WTC11 (cell line): Measurements from ENCODE around the gene FGD2. TPM values are rescaled to one million over a fixed set of nuclear protein-coding genes. Genes with fewer than 3 reads are reported as not detected.

ENCODE experiments used
- ATAC-seq: fragments of 200-7000 bp; cut with Tn5 transposase; 2 replicates; pipeline ENCODE4 v1.10.0; 2021; ENCODE audit warnings: mild to moderate bottlenecking, moderate library complexity
- CTCF ChIA-PET: fragments of 300-600 bp; sonication (Branson Sonifier 250); formaldehyde crosslinking; loops from one replicate; lab custom pipeline; 2021; ENCODE audit warnings: antibody characterized with exemption; lab: Charles Lee
- POLR2A ChIA-PET: fragments of 350-600 bp; sonication (Branson Sonifier 250); formaldehyde crosslinking; loops from one replicate; lab custom pipeline; 2021; ENCODE audit warnings: antibody characterized with exemption; lab: Charles Lee
- DNase-seq: peaks from one replicate; pipeline ENCODE4 v3.0.0; 2021; ENCODE audit warnings: low spot score
- H3K27ac Mint-ChIP-seq: 2 replicates; pipeline ENCODE4 v1.8.0; 2021; ENCODE audit warnings: mixed read lengths
- H3K27me3 Mint-ChIP-seq: 2 replicates; pipeline ENCODE4 v1.8.0; 2021; ENCODE audit warnings: low read depth, mild to moderate bottlenecking, moderate library complexity, mixed read lengths
- H3K36me3 Mint-ChIP-seq: 2 replicates; pipeline ENCODE4 v1.8.0; 2021; ENCODE audit warnings: mixed read lengths
- H3K4me1 Mint-ChIP-seq: 2 replicates; pipeline ENCODE4 v1.8.0; 2022; ENCODE audit warnings: mixed read lengths
- H3K4me3 Mint-ChIP-seq: 2 replicates; pipeline ENCODE4 v1.8.0; 2021; ENCODE audit warnings: mild to moderate bottlenecking, moderate library complexity, mixed read lengths
- H3K9me3 Mint-ChIP-seq: 2 replicates; pipeline ENCODE4 v1.8.0; 2021; ENCODE audit warnings: mixed read lengths
- EMX1 ChIP-seq: fragments of 250-450 bp; sonication (Bioruptor Pico); IDR thresholded peaks from 2 replicates; pipeline ENCODE4 v1.8.0; 2021; ENCODE audit warnings: mild to moderate bottlenecking
- FOXK1 ChIP-seq: sonication (generic); formaldehyde crosslinking; IDR thresholded peaks from 2 replicates; pipeline ENCODE4 v1.8.0; 2022; ENCODE audit warnings: mild to moderate bottlenecking, moderate library complexity, missing genetic modification reagents
- GRHL2 ChIP-seq: fragments of 250-450 bp; sonication (Bioruptor Pico); IDR thresholded peaks from 2 replicates; pipeline ENCODE4 v1.8.0; 2022; ENCODE audit warnings: mild to moderate bottlenecking, moderate library complexity; ENCODE audit not compliant: insufficient replicate concordance, severe bottlenecking
- GTF2I ChIP-seq: fragments of 250-450 bp; sonication (Bioruptor Pico); conservative IDR thresholded peaks from 2 replicates; pipeline ENCODE4 v1.4.0; 2021; ENCODE audit warnings: mild to moderate bottlenecking
- IRF2 ChIP-seq: sonication (generic); formaldehyde crosslinking; IDR thresholded peaks from 2 replicates; pipeline ENCODE4 v1.8.0; 2022; ENCODE audit warnings: low read depth, missing genetic modification reagents, borderline replicate concordance
- MXD4 ChIP-seq: fragments of 250-450 bp; sonication (Bioruptor Pico); IDR thresholded peaks from 2 replicates; pipeline ENCODE4 v1.8.0; 2021; ENCODE audit warnings: mild to moderate bottlenecking, moderate library complexity, borderline replicate concordance
- NR1H2 ChIP-seq: sonication (generic); formaldehyde crosslinking; IDR thresholded peaks from 2 replicates; pipeline ENCODE4 v1.9.0; 2021; ENCODE audit warnings: mild to moderate bottlenecking, moderate library complexity, missing genetic modification reagents
- SP1 ChIP-seq: sonication (generic); formaldehyde crosslinking; conservative IDR thresholded peaks from 2 replicates; pipeline ENCODE4 v1.8.1; 2022; ENCODE audit warnings: missing genetic modification reagents
- TEAD1 ChIP-seq: sonication (generic); formaldehyde crosslinking; IDR thresholded peaks from 2 replicates; pipeline ENCODE4 v1.8.0; 2022; ENCODE audit warnings: mild to moderate bottlenecking, missing genetic modification reagents
- TEAD4 ChIP-seq: sonication (generic); formaldehyde crosslinking; IDR thresholded peaks from 2 replicates; pipeline ENCODE4 v1.8.0; 2022; ENCODE audit warnings: mild to moderate bottlenecking, missing genetic modification reagents
- ZNF396 ChIP-seq: fragments of 250-450 bp; sonication (Bioruptor Pico); IDR thresholded peaks from 2 replicates; pipeline ENCODE4 v1.8.0; 2021; ENCODE audit warnings: mild to moderate bottlenecking, moderate library complexity, borderline replicate concordance
- total RNA-seq: library from RNA; stranded (reverse); gene quantifications from 3 replicates; pipeline ENCODE4 v1.2.3, GENCODE V29; 2021
- TF ChIP-seq, protein P1 (sequence below): sonication (generic); formaldehyde crosslinking; IDR thresholded peaks from 2 replicates; pipeline ENCODE4 v1.8.0; 2022; ENCODE audit warnings: mild to moderate bottlenecking, missing genetic modification reagents
- TF ChIP-seq, protein P2 (sequence below): sonication (generic); formaldehyde crosslinking; IDR thresholded peaks from 2 replicates; pipeline ENCODE4 v1.8.1; 2023; ENCODE audit warnings: mild to moderate bottlenecking, missing genetic modification reagents, moderate library complexity
- TF ChIP-seq, protein P3 (sequence below): sonication (generic); formaldehyde crosslinking; IDR thresholded peaks from 2 replicates; pipeline ENCODE4 v1.8.1; 2023; ENCODE audit warnings: mild to moderate bottlenecking, missing genetic modification reagents
- TF ChIP-seq, protein P4 (sequence below): fragments of 250-450 bp; sonication (Bioruptor Pico); conservative IDR thresholded peaks from 2 replicates; pipeline ENCODE4 v1.9.0; 2021; ENCODE audit warnings: mild to moderate bottlenecking
- TF ChIP-seq, protein P5 (sequence below): fragments of 250-450 bp; sonication (Bioruptor Pico); IDR thresholded peaks from 2 replicates; pipeline ENCODE4 v1.9.0; 2021; ENCODE audit warnings: moderate library complexity, mild to moderate bottlenecking, inconsistent platforms, borderline replicate concordance
- TF ChIP-seq, protein P6 (sequence below): fragments of 250-450 bp; sonication (Bioruptor Pico); IDR thresholded peaks from 2 replicates; pipeline ENCODE4 v1.9.0; 2021; ENCODE audit warnings: mild to moderate bottlenecking

FGD2 gene
- total RNA-seq, 1 experiment from 2014 or later = 0.31 TPM

DNA sequence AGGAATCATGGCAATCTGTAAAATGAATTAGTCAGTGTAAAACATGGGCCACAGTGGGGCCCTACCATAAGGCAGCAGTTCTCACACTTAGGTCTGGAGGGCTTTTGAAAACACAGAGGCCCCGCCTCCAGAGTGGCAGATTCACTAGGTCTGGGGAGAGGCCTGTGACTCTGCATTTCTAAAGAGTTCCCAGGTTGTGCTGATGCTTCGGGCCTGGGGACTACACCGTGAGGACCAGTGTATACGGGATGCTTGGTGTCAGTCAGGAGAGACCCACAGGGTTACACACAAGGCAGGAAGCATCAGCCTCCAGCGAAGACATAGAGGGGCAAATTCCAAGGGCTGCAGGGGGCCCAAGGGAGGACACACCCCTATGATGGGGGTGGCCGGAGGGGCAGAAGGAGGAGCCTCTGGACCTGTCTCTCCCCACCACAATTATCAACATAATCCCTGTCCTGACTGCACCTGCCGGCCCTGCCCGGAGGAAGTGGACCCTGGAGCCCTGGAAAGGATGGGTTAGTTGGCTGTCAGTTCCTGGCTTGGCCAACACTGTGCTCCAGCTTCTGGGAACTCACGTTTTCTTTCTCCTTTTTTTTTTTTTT lies 46.7 kb downstream of the FGD2 start:
- peak; percentile 81 for ATAC-seq
- Mint-ChIP-seq H3K4me1 (peaks cover 44% of the 10 kb centered on the region), H3K27ac (peak overlapping the region; percentile 82), H3K36me3 (no peaks in the 10 kb centered on the region), H3K27me3 (no peaks in the 10 kb centered on the region), H3K9me3 (no peaks in the 10 kb centered on the region), H3K4me3 (peak overlapping the region; percentile 25)
- TF ChIP-seq MXD4 (CRISPR knock-in tag) (no peak), TEAD4 (0 out of 2 replicates have a peak, but pooled peaks have one; percentile 43), TEAD1 (CRISPR knock-in tag) (peak; percentile 96)
- TF ChIP-seq, protein P1, sequence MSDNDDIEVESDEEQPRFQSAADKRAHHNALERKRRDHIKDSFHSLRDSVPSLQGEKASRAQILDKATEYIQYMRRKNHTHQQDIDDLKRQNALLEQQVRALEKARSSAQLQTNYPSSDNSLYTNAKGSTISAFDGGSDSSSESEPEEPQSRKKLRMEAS (CRISPR knock-in tag) = 0 out of 2 replicates have a peak, but pooled peaks have one; percentile 2
- DNase-seq = peak; percentile 82
- ChIA-PET POLR2A (interaction anchor here (0.6 to 2.6 kb wide), 8 partner anchors 26 to 158 kb away, joined by 3 to 9 read pairs (median 4); partner anchors contain the start of gene PIM1), CTCF (interaction anchor here (0.6 to 5.5 kb wide), 34 partner anchors 15 to 508 kb away, joined by 3 to 70 read pairs (median 5); partner anchors contain the start of gene PIM1)

DNA sequence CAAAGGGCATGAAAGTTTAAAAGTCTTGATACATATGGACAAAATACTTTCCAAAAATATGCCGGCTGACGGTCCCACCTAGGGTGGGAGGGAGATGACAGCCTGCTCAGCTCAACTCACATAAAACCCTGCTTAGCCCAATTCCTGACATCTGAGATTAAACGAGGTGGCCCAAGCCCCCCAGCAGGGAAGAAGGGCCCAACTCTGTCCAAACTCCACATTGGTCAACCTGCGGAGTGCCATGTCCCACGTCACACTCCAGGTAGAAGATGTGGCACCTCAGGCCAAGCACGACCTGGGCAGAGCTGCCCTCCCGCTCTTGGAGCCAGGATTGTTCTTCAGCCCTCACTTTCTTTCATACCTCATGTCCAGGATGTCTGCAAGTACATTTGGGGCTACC lies 48.2 kb downstream of the FGD2 start:
- Mint-ChIP-seq H3K27me3 (no peaks in the 10 kb centered on the region), H3K4me3 (no peak overlapping the region), H3K36me3 (no peaks in the 10 kb centered on the region), H3K9me3 (no peaks in the 10 kb centered on the region), H3K27ac (no peak overlapping the region), H3K4me1 (peaks cover 52% of the 10 kb centered on the region)
- ATAC-seq (no peak), DNase-seq (no peak)
- TF ChIP-seq, protein P2, sequence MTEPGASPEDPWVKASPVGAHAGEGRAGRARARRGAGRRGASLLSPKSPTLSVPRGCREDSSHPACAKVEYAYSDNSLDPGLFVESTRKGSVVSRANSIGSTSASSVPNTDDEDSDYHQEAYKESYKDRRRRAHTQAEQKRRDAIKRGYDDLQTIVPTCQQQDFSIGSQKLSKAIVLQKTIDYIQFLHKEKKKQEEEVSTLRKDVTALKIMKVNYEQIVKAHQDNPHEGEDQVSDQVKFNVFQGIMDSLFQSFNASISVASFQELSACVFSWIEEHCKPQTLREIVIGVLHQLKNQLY (CRISPR knock-in tag) = no peak
- no peak for TF ChIP-seq ZNF396 (CRISPR knock-in tag)
- no peak for TF ChIP-seq NR1H2 (CRISPR knock-in tag)
- TF ChIP-seq FOXK1 (CRISPR knock-in tag) = no peak
- TF ChIP-seq, protein P3, sequence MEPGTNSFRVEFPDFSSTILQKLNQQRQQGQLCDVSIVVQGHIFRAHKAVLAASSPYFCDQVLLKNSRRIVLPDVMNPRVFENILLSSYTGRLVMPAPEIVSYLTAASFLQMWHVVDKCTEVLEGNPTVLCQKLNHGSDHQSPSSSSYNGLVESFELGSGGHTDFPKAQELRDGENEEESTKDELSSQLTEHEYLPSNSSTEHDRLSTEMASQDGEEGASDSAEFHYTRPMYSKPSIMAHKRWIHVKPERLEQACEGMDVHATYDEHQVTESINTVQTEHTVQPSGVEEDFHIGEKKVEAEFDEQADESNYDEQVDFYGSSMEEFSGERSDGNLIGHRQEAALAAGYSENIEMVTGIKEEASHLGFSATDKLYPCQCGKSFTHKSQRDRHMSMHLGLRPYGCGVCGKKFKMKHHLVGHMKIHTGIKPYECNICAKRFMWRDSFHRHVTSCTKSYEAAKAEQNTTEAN (CRISPR knock-in tag) = no peak
- TF ChIP-seq IRF2 = no peak
- ChIA-PET POLR2A (interaction anchor here (0.9 to 1.1 kb wide), 2 partner anchors 18 to 116 kb away, joined by 3 read pairs; partner anchors contain the start of gene PIM1), CTCF (interaction anchor here (0.5 to 5.5 kb wide), 2 partner anchors 22 to 117 kb away, joined by 3 to 70 read pairs; partner anchors contain the start of gene PIM1)

DNA sequence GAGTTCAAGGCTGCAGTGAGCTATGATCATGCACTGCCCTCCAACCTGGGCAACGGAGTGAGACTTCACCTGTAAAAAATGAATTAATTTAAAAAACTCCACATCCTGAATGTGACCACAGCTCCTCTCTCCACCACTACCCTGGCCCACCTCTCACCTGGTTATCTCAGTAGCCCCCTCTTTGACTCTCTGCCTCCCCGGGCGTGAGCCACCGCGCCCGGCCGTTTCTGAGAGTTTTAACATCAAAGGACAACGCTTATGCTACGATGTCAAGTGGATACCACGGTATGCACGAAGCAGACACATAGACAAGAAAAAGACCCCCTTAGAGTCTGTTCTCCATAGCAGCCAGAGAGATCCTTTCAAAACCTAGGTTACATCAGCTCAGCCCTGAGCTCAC lies 48.7 kb downstream of the FGD2 start:
- TF ChIP-seq GRHL2 (CRISPR knock-in tag) = no peak
- no peak for TF ChIP-seq EMX1
- TF ChIP-seq, protein P4, sequence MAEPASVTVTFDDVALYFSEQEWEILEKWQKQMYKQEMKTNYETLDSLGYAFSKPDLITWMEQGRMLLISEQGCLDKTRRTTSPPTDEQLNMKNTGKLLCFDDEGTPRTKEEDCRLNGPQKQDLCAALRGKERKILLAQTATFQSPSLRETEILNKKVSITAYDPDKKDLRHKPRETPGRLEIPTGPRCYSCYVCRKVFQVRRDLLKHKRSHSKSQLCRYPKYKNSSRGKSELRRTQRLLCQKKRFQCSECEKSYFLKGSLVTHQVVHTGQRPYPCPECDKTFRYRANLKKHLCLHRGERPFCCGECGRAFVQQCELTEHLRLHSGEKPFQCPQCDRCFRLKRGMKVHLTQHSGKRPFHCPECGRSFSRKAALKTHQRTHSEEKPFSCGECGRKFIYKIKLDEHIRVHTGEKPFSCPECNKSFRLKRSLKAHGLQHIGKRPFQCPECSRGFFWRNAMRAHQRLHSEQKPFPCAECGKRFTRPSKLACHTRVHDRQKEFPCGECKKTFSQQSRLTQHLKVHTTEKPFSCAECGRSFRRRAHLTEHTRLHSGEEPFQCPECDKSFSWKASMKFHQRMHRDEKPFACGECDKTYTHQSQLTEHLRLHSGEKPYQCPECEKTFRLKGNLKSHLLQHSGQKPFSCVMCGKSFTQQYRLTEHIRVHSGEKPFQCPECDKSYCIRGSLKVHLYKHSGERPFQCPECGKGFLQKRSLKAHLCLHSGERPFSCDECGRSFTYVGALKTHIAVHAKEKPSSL (CRISPR knock-in tag) = no peak
- POLR2A ChIA-PET = interaction anchor here (0.9 kb wide), 1 partner anchor 18 kb away, joined by 3 read pairs; no protein-coding TSS in a partner anchor
- H3K4me1 Mint-ChIP-seq = peaks cover 51% of the 10 kb centered on the region
- no peak overlapping the region for H3K4me3 Mint-ChIP-seq
- no peaks in the 10 kb centered on the region for H3K9me3 Mint-ChIP-seq
- no peak for DNase-seq
- H3K27ac Mint-ChIP-seq = no peak overlapping the region
- H3K36me3 Mint-ChIP-seq = no peaks in the 10 kb centered on the region
- CTCF ChIA-PET = interaction anchor here (0.5 kb wide), 1 partner anchor 21 kb away, joined by 3 read pairs; no protein-coding TSS in a partner anchor
- no peaks in the 10 kb centered on the region for H3K27me3 Mint-ChIP-seq
- ATAC-seq = no peak

DNA sequence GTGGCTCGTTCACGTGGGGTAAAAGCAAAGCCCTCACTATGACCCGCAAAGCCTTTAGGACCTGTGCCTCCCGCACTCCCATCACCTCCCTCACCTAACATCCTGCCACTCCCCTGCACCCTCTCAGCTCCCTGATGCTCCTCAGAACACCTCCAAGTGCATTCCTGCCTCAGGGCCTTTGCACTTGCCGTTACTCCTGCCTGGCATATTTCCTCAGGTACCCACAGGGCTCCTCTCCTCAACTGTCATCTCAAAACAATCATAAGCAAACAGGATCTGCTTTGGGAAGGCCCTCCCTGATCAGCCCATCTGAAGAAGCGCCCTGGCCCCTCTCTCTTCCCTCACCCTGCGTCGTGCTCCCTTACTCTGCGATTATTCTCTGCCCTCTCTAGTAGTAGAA lies 49.1 kb downstream of the FGD2 start:
- Mint-ChIP-seq H3K36me3 (no peaks in the 10 kb centered on the region), H3K27ac (peak overlapping the region; percentile 22), H3K4me1 (peaks cover 56% of the 10 kb centered on the region)
- CTCF ChIA-PET = interaction anchor here (0.5 to 3.1 kb wide), 3 partner anchors 21 to 169 kb away, joined by 3 to 19 read pairs (median 4); partner anchors contain the start of gene PIM1
- no peak for TF ChIP-seq NR1H2 (CRISPR knock-in tag)
- TF ChIP-seq, protein P5, sequence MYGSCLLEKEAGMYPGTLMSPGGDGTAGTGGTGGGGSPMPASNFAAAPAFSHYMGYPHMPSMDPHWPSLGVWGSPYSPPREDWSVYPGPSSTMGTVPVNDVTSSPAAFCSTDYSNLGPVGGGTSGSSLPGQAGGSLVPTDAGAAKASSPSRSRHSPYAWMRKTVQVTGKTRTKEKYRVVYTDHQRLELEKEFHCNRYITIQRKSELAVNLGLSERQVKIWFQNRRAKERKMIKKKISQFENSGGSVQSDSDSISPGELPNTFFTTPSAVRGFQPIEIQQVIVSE = no peak
- TF ChIP-seq, protein P6, sequence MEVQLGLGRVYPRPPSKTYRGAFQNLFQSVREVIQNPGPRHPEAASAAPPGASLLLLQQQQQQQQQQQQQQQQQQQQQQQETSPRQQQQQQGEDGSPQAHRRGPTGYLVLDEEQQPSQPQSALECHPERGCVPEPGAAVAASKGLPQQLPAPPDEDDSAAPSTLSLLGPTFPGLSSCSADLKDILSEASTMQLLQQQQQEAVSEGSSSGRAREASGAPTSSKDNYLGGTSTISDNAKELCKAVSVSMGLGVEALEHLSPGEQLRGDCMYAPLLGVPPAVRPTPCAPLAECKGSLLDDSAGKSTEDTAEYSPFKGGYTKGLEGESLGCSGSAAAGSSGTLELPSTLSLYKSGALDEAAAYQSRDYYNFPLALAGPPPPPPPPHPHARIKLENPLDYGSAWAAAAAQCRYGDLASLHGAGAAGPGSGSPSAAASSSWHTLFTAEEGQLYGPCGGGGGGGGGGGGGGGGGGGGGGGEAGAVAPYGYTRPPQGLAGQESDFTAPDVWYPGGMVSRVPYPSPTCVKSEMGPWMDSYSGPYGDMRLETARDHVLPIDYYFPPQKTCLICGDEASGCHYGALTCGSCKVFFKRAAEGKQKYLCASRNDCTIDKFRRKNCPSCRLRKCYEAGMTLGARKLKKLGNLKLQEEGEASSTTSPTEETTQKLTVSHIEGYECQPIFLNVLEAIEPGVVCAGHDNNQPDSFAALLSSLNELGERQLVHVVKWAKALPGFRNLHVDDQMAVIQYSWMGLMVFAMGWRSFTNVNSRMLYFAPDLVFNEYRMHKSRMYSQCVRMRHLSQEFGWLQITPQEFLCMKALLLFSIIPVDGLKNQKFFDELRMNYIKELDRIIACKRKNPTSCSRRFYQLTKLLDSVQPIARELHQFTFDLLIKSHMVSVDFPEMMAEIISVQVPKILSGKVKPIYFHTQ (CRISPR knock-in tag) = no peak
- TF ChIP-seq GTF2I = peak; percentile 78; the same call in 1 of the 2 replicates
- TF ChIP-seq SP1 (CRISPR knock-in tag) = no peak
- TF ChIP-seq, all 79 proteins: peak for 1
- no peak for ATAC-seq
- H3K9me3 Mint-ChIP-seq = no peaks in the 10 kb centered on the region
- no peak for DNase-seq
- H3K27me3 Mint-ChIP-seq = no peaks in the 10 kb centered on the region
- POLR2A ChIA-PET = no interaction called here
- no peak overlapping the region for H3K4me3 Mint-ChIP-seq
